Measurements from ENCODE around the gene BHLHA15. TPM values are rescaled to one million over a fixed set of nuclear protein-coding genes. Genes with fewer than 3 reads are reported as not detected.

Gene BHLHA15
- total RNA-seq, 1 experiment from 2014 or later: 1.8 TPM

DNA sequence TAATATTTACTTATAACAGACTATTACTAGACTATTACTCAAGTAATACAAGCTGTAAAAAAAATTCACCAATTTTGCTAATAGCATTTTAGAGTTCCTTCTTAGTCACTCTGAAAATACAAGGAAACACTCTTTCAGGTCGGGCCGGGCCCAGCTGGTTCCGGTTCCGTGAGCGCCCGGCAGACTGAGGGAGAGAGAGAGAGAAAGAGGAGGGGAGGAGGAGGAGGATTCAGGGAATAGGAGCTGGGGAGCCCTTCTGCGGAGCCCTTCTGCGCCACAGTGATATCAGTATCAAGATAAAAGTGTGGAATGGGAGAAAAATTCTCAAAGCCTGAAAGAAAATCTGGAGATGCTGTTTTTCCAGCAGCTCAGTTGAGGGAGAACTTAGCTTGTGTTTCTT is 30.5 kb upstream of the BHLHA15 start:
- no peaks in the 10 kb centered on the region for H3K27me3 Mint-ChIP-seq (ENCODE audit: unreplicated experiment)
- intact Hi-C loops (cut with micrococcal nuclease; ENCODE audit: unreplicated experiment): no loop called here
- no peak overlapping the region for H3K4me3 Mint-ChIP-seq (ENCODE audit: low read depth, unreplicated experiment)
- H3K27ac Mint-ChIP-seq (ENCODE audit: unreplicated experiment): no peak overlapping the region
- no peaks in the 10 kb centered on the region for H3K4me1 Mint-ChIP-seq (ENCODE audit: low read depth, unreplicated experiment)
- H3K9me3 Mint-ChIP-seq (ENCODE audit: low read depth, unreplicated experiment): no peaks in the 10 kb centered on the region
- DNase-seq: no peak
- peaks cover 9% of the 10 kb centered on the region for H3K36me3 Mint-ChIP-seq (ENCODE audit: insufficient read depth, unreplicated experiment)
- CTCF ChIA-PET: no interaction called here
- no TSS peak for BruUV-seq (replicated peaks)
- TF ChIP-seq, protein P1, sequence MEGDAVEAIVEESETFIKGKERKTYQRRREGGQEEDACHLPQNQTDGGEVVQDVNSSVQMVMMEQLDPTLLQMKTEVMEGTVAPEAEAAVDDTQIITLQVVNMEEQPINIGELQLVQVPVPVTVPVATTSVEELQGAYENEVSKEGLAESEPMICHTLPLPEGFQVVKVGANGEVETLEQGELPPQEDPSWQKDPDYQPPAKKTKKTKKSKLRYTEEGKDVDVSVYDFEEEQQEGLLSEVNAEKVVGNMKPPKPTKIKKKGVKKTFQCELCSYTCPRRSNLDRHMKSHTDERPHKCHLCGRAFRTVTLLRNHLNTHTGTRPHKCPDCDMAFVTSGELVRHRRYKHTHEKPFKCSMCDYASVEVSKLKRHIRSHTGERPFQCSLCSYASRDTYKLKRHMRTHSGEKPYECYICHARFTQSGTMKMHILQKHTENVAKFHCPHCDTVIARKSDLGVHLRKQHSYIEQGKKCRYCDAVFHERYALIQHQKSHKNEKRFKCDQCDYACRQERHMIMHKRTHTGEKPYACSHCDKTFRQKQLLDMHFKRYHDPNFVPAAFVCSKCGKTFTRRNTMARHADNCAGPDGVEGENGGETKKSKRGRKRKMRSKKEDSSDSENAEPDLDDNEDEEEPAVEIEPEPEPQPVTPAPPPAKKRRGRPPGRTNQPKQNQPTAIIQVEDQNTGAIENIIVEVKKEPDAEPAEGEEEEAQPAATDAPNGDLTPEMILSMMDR (IDR thresholded peaks at IDR 0.05; ENCODE audit: unreplicated experiment): no peak

DNA sequence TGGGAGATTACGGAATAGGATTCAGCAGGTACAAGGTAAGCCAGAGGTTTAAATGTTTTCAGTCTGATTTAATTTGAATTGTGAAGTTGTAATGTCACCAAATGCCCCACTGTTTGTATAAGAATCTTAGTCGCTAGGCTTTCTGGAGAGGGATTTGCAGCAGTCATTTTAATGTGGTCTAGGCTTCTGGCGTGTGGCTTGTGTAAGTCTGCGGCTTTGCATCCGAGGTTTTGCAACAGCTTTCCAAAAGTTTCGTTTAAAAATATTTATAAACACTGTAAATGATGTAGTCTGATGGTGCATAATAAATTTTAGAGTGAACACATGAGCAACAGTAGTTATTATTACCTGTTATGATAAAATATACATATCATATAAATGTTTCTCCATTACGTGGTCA is 26.1 kb upstream of the BHLHA15 start:
- intact Hi-C loops (cut with micrococcal nuclease; ENCODE audit: unreplicated experiment): no loop called here
- TF ChIP-seq, protein P1 (IDR thresholded peaks at IDR 0.05; ENCODE audit: unreplicated experiment): no peak
- CTCF ChIA-PET: no interaction called here
- Mint-ChIP-seq H3K4me1 (ENCODE audit: low read depth, unreplicated experiment) (no peaks in the 10 kb centered on the region), H3K27ac (ENCODE audit: unreplicated experiment) (no peak overlapping the region), H3K4me3 (ENCODE audit: low read depth, unreplicated experiment) (no peak overlapping the region), H3K9me3 (ENCODE audit: low read depth, unreplicated experiment) (no peaks in the 10 kb centered on the region), H3K27me3 (ENCODE audit: unreplicated experiment) (no peaks in the 10 kb centered on the region), H3K36me3 (ENCODE audit: insufficient read depth, unreplicated experiment) (peaks cover 14% of the 10 kb centered on the region)
- no peak for DNase-seq
- BruUV-seq (replicated peaks): no TSS peak

DNA sequence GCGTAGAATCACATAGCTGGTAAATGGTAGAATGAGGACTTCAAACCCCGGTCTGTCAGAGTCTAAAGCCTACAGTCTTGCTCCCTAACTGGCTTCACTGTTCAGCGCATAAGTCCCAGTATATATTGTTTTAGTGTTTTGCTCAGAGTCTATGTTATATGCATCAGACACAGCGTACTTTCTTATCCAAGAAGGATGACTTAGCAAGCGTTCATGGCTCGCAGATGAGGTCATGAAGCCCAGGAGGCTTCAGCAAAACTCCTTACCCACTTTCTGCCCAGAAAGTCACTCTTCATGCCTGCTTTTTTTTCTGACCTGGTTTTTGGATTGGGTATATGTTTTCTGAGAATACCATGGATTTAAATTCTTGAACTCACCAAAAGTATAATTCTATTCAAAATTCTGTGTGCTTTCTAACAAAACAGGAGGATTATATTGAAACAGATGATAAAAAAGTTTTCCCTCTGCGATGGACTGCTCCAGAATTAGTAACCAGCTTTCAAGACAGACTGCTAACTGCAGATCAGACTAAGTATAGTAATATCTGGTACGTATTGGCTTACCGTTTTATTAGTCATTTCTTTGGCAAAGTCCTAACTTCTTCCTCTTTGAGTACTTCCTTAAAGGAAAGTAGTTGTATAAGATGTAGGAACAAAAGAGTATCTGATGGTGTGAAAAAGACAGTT is 24.6 kb upstream of the BHLHA15 start:
- CTCF ChIA-PET: no interaction called here
- no peaks in the 10 kb centered on the region for H3K27me3 Mint-ChIP-seq (ENCODE audit: unreplicated experiment)
- H3K4me1 Mint-ChIP-seq (ENCODE audit: low read depth, unreplicated experiment): no peaks in the 10 kb centered on the region
- no peaks in the 10 kb centered on the region for H3K9me3 Mint-ChIP-seq (ENCODE audit: low read depth, unreplicated experiment)
- H3K4me3 Mint-ChIP-seq (ENCODE audit: low read depth, unreplicated experiment): no peak overlapping the region
- TF ChIP-seq, protein P1 (IDR thresholded peaks at IDR 0.05; ENCODE audit: unreplicated experiment): no peak
- intact Hi-C loops (cut with micrococcal nuclease; ENCODE audit: unreplicated experiment): no loop called here
- peaks cover 15% of the 10 kb centered on the region for H3K36me3 Mint-ChIP-seq (ENCODE audit: insufficient read depth, unreplicated experiment)
- no peak for DNase-seq
- H3K27ac Mint-ChIP-seq (ENCODE audit: unreplicated experiment): no peak overlapping the region
- no TSS peak for BruUV-seq (replicated peaks)

DNA sequence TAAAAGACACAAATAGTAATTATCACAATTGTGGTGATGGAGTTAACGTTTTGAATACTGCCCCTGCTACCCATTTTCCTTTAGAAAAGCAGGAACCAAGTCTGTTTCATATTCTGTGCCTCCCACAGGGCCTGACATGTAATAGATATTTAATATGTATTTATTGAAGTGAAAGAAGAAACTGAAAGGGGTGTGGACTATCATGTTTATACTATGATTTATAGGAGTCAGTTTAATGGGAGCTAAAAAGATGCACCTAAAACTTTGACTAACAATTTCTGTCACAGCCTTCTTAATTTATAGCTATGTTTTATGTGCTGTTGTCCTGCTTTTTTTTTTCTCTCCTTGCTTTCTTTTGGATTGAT is 24.1 kb upstream of the BHLHA15 start:
- Mint-ChIP-seq H3K9me3 (ENCODE audit: low read depth, unreplicated experiment) (no peaks in the 10 kb centered on the region), H3K4me1 (ENCODE audit: low read depth, unreplicated experiment) (no peaks in the 10 kb centered on the region), H3K27ac (ENCODE audit: unreplicated experiment) (no peak overlapping the region), H3K4me3 (ENCODE audit: low read depth, unreplicated experiment) (no peak overlapping the region), H3K36me3 (ENCODE audit: insufficient read depth, unreplicated experiment) (peaks cover 15% of the 10 kb centered on the region), H3K27me3 (ENCODE audit: unreplicated experiment) (no peaks in the 10 kb centered on the region)
- CTCF ChIA-PET: no interaction called here
- no TSS peak for BruUV-seq (replicated peaks)
- no peak for DNase-seq
- intact Hi-C loops (cut with micrococcal nuclease; ENCODE audit: unreplicated experiment): no loop called here
- TF ChIP-seq, protein P1 (IDR thresholded peaks at IDR 0.05; ENCODE audit: unreplicated experiment): no peak
